Measurements from ENCODE around the gene BCAR3.

BCAR3 gene

DNA sequence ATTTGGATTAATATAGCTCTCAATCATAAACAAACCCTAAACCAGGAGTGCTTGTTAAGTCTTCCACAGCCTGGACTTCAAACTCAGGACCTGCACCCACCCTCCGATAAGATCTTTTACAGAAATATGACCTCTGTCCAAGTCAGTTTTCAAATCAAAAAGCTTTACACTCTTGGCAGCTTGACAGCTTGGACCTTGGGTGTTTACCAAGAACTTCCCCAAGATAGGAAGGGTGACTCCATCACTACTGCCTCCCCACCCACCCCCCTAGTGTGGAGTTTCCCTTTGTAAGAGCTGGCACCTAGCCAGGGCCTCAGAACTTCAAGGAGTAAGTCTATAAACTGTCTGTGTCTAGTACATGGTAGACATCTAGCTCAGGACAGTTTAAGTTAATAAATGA, 9.6 kb downstream of the BCAR3 start (continued):
- TF ChIP-seq, protein P1, sequence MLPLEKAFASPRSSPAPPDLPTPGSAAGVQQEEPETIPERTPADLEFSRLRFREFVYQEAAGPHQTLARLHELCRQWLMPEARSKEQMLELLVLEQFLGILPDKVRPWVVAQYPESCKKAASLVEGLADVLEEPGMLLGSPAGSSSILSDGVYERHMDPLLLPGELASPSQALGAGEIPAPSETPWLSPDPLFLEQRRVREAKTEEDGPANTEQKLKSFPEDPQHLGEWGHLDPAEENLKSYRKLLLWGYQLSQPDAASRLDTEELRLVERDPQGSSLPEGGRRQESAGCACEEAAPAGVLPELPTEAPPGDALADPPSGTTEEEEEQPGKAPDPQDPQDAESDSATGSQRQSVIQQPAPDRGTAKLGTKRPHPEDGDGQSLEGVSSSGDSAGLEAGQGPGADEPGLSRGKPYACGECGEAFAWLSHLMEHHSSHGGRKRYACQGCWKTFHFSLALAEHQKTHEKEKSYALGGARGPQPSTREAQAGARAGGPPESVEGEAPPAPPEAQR (tag by site-specific recombination; IDR thresholded peaks at IDR 0.05) = no peak
- TF ChIP-seq ZNF391 (tag by site-specific recombination; IDR thresholded peaks at IDR 0.05; ENCODE audit: borderline replicate concordance, low read depth) = no peak
- TF ChIP-seq ZFP41 (tag by site-specific recombination; IDR thresholded peaks at IDR 0.05; ENCODE audit: borderline replicate concordance) = no peak
- TF ChIP-seq, protein P2, sequence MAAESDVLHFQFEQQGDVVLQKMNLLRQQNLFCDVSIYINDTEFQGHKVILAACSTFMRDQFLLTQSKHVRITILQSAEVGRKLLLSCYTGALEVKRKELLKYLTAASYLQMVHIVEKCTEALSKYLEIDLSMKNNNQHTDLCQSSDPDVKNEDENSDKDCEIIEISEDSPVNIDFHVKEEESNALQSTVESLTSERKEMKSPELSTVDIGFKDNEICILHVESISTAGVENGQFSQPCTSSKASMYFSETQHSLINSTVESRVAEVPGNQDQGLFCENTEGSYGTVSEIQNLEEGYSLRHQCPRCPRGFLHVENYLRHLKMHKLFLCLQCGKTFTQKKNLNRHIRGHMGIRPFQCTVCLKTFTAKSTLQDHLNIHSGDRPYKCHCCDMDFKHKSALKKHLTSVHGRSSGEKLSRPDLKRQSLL (tag by site-specific recombination; IDR thresholded peaks at IDR 0.05) = no peak
- TF ChIP-seq SCRT1 (tag by site-specific recombination; IDR thresholded peaks at IDR 0.05; ENCODE audit: borderline replicate concordance) = no peak
- peak; percentile 37 for TF ChIP-seq SP7 (tag by site-specific recombination; IDR thresholded peaks at IDR 0.05)
- no peak for TF ChIP-seq ZNF266 (tag by site-specific recombination; IDR thresholded peaks at IDR 0.05; ENCODE audit: low read depth)
- TF ChIP-seq ZFP37 (tag by site-specific recombination; IDR thresholded peaks at IDR 0.05) = no peak
- TF ChIP-seq ZNF10 (tag by site-specific recombination; IDR thresholded peaks at IDR 0.05) = no peak
- TF ChIP-seq, protein P3, sequence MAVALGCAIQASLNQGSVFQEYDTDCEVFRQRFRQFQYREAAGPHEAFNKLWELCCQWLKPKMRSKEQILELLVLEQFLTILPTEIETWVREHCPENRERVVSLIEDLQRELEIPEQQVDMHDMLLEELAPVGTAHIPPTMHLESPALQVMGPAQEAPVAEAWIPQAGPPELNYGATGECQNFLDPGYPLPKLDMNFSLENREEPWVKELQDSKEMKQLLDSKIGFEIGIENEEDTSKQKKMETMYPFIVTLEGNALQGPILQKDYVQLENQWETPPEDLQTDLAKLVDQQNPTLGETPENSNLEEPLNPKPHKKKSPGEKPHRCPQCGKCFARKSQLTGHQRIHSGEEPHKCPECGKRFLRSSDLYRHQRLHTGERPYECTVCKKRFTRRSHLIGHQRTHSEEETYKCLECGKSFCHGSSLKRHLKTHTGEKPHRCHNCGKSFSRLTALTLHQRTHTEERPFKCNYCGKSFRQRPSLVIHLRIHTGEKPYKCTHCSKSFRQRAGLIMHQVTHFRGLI (tag by site-specific recombination; IDR thresholded peaks at IDR 0.05) = no peak
- no peak for TF ChIP-seq ZNF335 (tag by site-specific recombination; conservative IDR thresholded peaks at IDR 0.05)
- no peak for TF ChIP-seq ZNF433 (tag by site-specific recombination; IDR thresholded peaks at IDR 0.05; ENCODE audit: low read depth)
- TF ChIP-seq, protein P4, sequence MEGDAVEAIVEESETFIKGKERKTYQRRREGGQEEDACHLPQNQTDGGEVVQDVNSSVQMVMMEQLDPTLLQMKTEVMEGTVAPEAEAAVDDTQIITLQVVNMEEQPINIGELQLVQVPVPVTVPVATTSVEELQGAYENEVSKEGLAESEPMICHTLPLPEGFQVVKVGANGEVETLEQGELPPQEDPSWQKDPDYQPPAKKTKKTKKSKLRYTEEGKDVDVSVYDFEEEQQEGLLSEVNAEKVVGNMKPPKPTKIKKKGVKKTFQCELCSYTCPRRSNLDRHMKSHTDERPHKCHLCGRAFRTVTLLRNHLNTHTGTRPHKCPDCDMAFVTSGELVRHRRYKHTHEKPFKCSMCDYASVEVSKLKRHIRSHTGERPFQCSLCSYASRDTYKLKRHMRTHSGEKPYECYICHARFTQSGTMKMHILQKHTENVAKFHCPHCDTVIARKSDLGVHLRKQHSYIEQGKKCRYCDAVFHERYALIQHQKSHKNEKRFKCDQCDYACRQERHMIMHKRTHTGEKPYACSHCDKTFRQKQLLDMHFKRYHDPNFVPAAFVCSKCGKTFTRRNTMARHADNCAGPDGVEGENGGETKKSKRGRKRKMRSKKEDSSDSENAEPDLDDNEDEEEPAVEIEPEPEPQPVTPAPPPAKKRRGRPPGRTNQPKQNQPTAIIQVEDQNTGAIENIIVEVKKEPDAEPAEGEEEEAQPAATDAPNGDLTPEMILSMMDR (tag by site-specific recombination; IDR thresholded peaks at IDR 0.05) = no peak
- TF ChIP-seq, protein P5, sequence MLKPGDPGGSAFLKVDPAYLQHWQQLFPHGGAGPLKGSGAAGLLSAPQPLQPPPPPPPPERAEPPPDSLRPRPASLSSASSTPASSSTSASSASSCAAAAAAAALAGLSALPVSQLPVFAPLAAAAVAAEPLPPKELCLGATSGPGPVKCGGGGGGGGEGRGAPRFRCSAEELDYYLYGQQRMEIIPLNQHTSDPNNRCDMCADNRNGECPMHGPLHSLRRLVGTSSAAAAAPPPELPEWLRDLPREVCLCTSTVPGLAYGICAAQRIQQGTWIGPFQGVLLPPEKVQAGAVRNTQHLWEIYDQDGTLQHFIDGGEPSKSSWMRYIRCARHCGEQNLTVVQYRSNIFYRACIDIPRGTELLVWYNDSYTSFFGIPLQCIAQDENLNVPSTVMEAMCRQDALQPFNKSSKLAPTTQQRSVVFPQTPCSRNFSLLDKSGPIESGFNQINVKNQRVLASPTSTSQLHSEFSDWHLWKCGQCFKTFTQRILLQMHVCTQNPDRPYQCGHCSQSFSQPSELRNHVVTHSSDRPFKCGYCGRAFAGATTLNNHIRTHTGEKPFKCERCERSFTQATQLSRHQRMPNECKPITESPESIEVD (tag by site-specific recombination; IDR thresholded peaks at IDR 0.05) = no peak; the same call in 1 of the 2 replicates
- TF ChIP-seq, protein P6, sequence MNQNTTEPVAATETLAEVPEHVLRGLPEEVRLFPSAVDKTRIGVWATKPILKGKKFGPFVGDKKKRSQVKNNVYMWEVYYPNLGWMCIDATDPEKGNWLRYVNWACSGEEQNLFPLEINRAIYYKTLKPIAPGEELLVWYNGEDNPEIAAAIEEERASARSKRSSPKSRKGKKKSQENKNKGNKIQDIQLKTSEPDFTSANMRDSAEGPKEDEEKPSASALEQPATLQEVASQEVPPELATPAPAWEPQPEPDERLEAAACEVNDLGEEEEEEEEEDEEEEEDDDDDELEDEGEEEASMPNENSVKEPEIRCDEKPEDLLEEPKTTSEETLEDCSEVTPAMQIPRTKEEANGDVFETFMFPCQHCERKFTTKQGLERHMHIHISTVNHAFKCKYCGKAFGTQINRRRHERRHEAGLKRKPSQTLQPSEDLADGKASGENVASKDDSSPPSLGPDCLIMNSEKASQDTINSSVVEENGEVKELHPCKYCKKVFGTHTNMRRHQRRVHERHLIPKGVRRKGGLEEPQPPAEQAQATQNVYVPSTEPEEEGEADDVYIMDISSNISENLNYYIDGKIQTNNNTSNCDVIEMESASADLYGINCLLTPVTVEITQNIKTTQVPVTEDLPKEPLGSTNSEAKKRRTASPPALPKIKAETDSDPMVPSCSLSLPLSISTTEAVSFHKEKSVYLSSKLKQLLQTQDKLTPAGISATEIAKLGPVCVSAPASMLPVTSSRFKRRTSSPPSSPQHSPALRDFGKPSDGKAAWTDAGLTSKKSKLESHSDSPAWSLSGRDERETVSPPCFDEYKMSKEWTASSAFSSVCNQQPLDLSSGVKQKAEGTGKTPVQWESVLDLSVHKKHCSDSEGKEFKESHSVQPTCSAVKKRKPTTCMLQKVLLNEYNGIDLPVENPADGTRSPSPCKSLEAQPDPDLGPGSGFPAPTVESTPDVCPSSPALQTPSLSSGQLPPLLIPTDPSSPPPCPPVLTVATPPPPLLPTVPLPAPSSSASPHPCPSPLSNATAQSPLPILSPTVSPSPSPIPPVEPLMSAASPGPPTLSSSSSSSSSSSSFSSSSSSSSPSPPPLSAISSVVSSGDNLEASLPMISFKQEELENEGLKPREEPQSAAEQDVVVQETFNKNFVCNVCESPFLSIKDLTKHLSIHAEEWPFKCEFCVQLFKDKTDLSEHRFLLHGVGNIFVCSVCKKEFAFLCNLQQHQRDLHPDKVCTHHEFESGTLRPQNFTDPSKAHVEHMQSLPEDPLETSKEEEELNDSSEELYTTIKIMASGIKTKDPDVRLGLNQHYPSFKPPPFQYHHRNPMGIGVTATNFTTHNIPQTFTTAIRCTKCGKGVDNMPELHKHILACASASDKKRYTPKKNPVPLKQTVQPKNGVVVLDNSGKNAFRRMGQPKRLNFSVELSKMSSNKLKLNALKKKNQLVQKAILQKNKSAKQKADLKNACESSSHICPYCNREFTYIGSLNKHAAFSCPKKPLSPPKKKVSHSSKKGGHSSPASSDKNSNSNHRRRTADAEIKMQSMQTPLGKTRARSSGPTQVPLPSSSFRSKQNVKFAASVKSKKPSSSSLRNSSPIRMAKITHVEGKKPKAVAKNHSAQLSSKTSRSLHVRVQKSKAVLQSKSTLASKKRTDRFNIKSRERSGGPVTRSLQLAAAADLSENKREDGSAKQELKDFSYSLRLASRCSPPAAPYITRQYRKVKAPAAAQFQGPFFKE (tag by site-specific recombination; IDR thresholded peaks at IDR 0.05; ENCODE audit: borderline replicate concordance) = no peak
- TF ChIP-seq ZNF558 (tag by site-specific recombination; IDR thresholded peaks at IDR 0.05) = no peak
- TF ChIP-seq, protein P7, sequence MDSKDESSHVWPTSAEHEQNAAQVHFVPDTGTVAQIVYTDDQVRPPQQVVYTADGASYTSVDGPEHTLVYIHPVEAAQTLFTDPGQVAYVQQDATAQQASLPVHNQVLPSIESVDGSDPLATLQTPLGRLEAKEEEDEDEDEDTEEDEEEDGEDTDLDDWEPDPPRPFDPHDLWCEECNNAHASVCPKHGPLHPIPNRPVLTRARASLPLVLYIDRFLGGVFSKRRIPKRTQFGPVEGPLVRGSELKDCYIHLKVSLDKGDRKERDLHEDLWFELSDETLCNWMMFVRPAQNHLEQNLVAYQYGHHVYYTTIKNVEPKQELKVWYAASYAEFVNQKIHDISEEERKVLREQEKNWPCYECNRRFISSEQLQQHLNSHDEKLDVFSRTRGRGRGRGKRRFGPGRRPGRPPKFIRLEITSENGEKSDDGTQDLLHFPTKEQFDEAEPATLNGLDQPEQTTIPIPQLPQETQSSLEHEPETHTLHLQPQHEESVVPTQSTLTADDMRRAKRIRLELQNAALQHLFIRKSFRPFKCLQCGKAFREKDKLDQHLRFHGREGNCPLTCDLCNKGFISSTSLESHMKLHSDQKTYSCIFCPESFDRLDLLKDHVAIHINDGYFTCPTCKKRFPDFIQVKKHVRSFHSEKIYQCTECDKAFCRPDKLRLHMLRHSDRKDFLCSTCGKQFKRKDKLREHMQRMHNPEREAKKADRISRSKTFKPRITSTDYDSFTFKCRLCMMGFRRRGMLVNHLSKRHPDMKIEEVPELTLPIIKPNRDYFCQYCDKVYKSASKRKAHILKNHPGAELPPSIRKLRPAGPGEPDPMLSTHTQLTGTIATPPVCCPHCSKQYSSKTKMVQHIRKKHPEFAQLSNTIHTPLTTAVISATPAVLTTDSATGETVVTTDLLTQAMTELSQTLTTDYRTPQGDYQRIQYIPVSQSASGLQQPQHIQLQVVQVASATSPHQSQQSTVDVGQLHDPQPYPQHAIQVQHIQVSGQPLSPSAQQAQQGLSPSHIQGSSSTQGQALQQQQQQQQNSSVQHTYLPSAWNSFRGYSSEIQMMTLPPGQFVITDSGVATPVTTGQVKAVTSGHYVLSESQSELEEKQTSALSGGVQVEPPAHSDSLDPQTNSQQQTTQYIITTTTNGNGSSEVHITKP (tag by site-specific recombination; IDR thresholded peaks at IDR 0.05) = peak; percentile 94
- peak; percentile 22; the same call in 1 of the 2 replicates for TF ChIP-seq IKZF3 (tag by site-specific recombination; IDR thresholded peaks at IDR 0.05)
- no peak for TF ChIP-seq ZNF37A (tag by site-specific recombination; IDR thresholded peaks at IDR 0.05)
- no peak for TF ChIP-seq ZNF596 (tag by site-specific recombination; IDR thresholded peaks at IDR 0.05)
- TF ChIP-seq GFI1B (tag by site-specific recombination; IDR thresholded peaks at IDR 0.05) = no peak
- no peak for TF ChIP-seq YY2 (tag by site-specific recombination; IDR thresholded peaks at IDR 0.05)
